CD14-positive monocyte (primary cell): Measurements from ENCODE around the gene PDILT. TPM values are rescaled to one million over a fixed set of nuclear protein-coding genes. Genes with fewer than 3 reads are reported as not detected.
"Not testable (repeated sequence)": the region's sequence is repeated elsewhere in the genome, so short reads cannot be mapped to it uniquely, and the experiment has no call there.

Source experiments
- DNase-seq, 3 donors: peaks; one replicate each; pipeline ENCODE4 v3.0.0-alpha.2; 2011 to 2022
- H2AFZ ChIP-seq: 2 replicates; pipeline ENCODE4 v1.6.0; 2012; ENCODE audit warnings: mild to moderate bottlenecking, low read depth, low read length, inconsistent platforms; ENCODE audit not compliant: insufficient read depth, poor library complexity, severe bottlenecking
- H3K27ac ChIP-seq, 2 donors: 1 replicate in 1 of 2; 2 replicates in 1 of 2; pipeline ENCODE4 v1.5.1; 2012 to 2013; ENCODE audit warnings: low read length in 2 of 2, control low read depth in 1 of 2, inconsistent platforms in 1 of 2, low read depth in 1 of 2, mild to moderate bottlenecking in 1 of 2
- H3K27me3 ChIP-seq, 2 donors: one replicate each; pipeline versions ENCODE4 v1.6.0 to v1.6.1; 2011 to 2013; ENCODE audit warnings: low read length in 2 of 2; ENCODE audit not compliant: control insufficient read depth in 2 of 2, insufficient read depth in 2 of 2
- H3K36me3 ChIP-seq, 2 donors: replicated peaks in 1 of 2; 1 replicate in 1 of 2; 2 replicates in 1 of 2; pipeline versions ENCODE4 v1.5.1 to v1.6.1; 2012 to 2013; ENCODE audit warnings: low read length in 2 of 2, control low read depth in 1 of 2, inconsistent platforms in 1 of 2, mild to moderate bottlenecking in 1 of 2; ENCODE audit not compliant: insufficient read depth in 2 of 2, control insufficient read depth in 1 of 2
- H3K4me1 ChIP-seq, 2 donors: 1 replicate in 1 of 2; 2 replicates in 1 of 2; pipeline versions ENCODE4 v1.5.1 to v1.6.1; 2012 to 2013; ENCODE audit warnings: low read length in 2 of 2, control low read depth in 1 of 2, inconsistent platforms in 1 of 2, mild to moderate bottlenecking in 1 of 2, moderate library complexity in 1 of 2; ENCODE audit not compliant: insufficient read depth in 2 of 2, control insufficient read depth in 1 of 2
- H3K4me2 ChIP-seq: replicated peaks from 2 replicates; pipeline ENCODE3; 2012; ENCODE audit warnings: low read length, moderate library complexity, mild to moderate bottlenecking; ENCODE audit not compliant: poor library complexity, severe bottlenecking; ENCODE audit errors: extremely low read depth
- H3K4me3 ChIP-seq, 3 experiments: fragments of 200-600 bp in 1 of 3; sonication (generic) in 1 of 3; replicated peaks in 1 of 3; 1 replicate in 2 of 3; 2 replicates in 1 of 3; pipeline ENCODE4 v1.5.1; 2011 to 2013; ENCODE audit warnings: low read length in 3 of 3, mild to moderate bottlenecking in 3 of 3, control low read depth in 2 of 3, low read depth in 2 of 3, inconsistent platforms in 1 of 3, moderate library complexity in 1 of 3
- H3K79me2 ChIP-seq: 2 replicates; pipeline ENCODE4 v1.6.0; 2012; ENCODE audit warnings: mild to moderate bottlenecking, control low read depth, inconsistent platforms, low read length, moderate library complexity; ENCODE audit not compliant: insufficient read depth
- H3K9ac ChIP-seq: 2 replicates; pipeline ENCODE4 v1.6.0; 2017; ENCODE audit warnings: low read length, mild to moderate bottlenecking; ENCODE audit not compliant: insufficient read depth, poor library complexity, severe bottlenecking
- H3K9me3 ChIP-seq, 2 donors: replicated peaks in 1 of 2; 1 replicate in 1 of 2; 2 replicates in 1 of 2; pipeline versions ENCODE4 v1.5.1 to v1.6.1; 2012 to 2013; ENCODE audit warnings: low read length in 2 of 2, control low read depth in 1 of 2; ENCODE audit not compliant: control insufficient read depth in 1 of 2, insufficient read depth in 1 of 2
- H4K20me1 ChIP-seq: 2 replicates; pipeline ENCODE4 v1.6.0; 2012; ENCODE audit warnings: mild to moderate bottlenecking, low read length, control low read depth, moderate library complexity; ENCODE audit not compliant: insufficient read depth
- H3K27ac Mint-ChIP-seq, 7 donors: one replicate each; pipeline ENCODE4 v1.8.0; 2020; ENCODE audit warnings: mild to moderate bottlenecking in 7 of 7, mixed read lengths in 7 of 7, moderate library complexity in 6 of 7, inconsistent platforms in 2 of 7
- H3K27me3 Mint-ChIP-seq, 3 donors: one replicate each; pipeline ENCODE4 v1.8.0; 2021 to 2022; ENCODE audit warnings: low read depth in 3 of 3, mild to moderate bottlenecking in 3 of 3, mixed read lengths in 3 of 3, moderate library complexity in 3 of 3, inconsistent platforms in 1 of 3
- H3K36me3 Mint-ChIP-seq, 2 donors: one replicate each; pipeline ENCODE4 v1.8.0; 2020; ENCODE audit warnings: mixed read lengths in 2 of 2, inconsistent platforms in 1 of 2, mild to moderate bottlenecking in 1 of 2
- H3K4me1 Mint-ChIP-seq: one replicate; pipeline ENCODE4 v1.8.0; 2020; ENCODE audit warnings: mild to moderate bottlenecking, mixed read lengths
- H3K4me3 Mint-ChIP-seq, 2 donors: one replicate each; pipeline ENCODE4 v1.8.0; 2020; ENCODE audit warnings: mild to moderate bottlenecking in 2 of 2, mixed read lengths in 2 of 2, moderate library complexity in 1 of 2
- H3K9me3 Mint-ChIP-seq, 7 donors: one replicate each; pipeline ENCODE4 v1.8.0; 2020 to 2022; ENCODE audit warnings: mixed read lengths in 7 of 7, mild to moderate bottlenecking in 6 of 7, moderate library complexity in 6 of 7, inconsistent platforms in 2 of 7
- WGBS: methylation state at CpG from one replicate; pipeline ENCODE4 v1.1.5; 2013; ENCODE audit warnings: missing lambda C conversion rate; ENCODE audit not compliant: insufficient coverage; 5-methylcytosine and 5-hydroxymethylcytosine counted together
- intact Hi-C, 2 donors: fragments of 100-400 bp; cut with micrococcal nuclease; formaldehyde crosslinking; loops; one replicate each; pipeline versions ENCODE4 v1.15.0 to v1.15.1; 2023
- polyA plus RNA-seq, 3 donors: library from polyadenylated mRNA; depleted of rRNA in 1 of 3; unstranded in 2 of 3; stranded (reverse) in 1 of 3; fragments of 300-500 nt in 2 of 3; fragments of >200 nt in 1 of 3; fragmentation: Illumina TruSeq in 2 of 3; gene quantifications; 1 replicate in 2 of 3; 2 replicates in 1 of 3; pipeline ENCODE4 v1.2.3, GENCODE V29; 2012 to 2021
- TF ChIP-seq, protein P1 (sequence below): fragments of 200-600 bp; IDR thresholded peaks from one replicate; pipeline ENCODE4 v1.8.0; 2022; ENCODE audit warnings: antibody characterized with exemption, mild to moderate bottlenecking

PDILT gene
- polyA plus RNA-seq, 3 donors, result not detected

DNA sequence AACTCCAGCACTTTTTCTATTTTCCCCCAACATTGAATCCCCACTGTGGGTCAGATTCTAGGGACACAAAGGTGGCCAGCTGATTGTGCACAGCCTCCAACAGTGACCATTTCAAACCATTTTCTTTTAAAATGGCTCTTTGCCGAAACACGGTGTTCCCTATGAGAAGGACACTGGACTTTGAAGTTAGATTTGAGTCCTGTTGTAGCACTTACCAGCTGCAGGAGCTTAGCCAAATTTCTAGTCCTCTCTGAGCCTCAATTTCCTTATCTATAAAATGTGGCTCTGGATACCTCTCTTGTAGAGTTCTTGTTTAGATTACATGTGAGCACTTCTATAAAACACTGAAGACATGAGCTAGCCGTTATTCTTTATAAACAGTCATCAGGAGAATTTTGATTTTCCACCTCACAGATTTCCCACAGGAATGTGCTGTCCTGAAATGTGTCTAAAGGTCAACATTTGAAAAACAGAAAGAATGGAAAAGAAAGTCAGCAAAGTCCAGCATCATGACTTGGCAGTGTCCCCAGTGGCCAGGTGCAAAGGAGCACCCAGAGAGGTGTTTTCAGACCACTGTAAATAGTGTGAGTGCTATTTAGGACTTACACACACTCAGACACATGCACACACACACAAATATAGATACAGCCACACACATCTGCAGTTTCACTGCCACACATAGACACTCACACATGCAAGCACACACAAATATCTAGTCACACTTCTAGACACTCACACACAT is 42.3 kb upstream of the PDILT start:
- H3K9me3 ChIP-seq, H3K4me3 ChIP-seq, H3K4me1 ChIP-seq, H3K79me2 ChIP-seq, H3K4me1 Mint-ChIP-seq, H2AFZ ChIP-seq, H3K27me3 ChIP-seq, H3K36me3 ChIP-seq, H3K9ac ChIP-seq, H3K9me3 Mint-ChIP-seq, H3K4me3 Mint-ChIP-seq, intact Hi-C loops, H3K27ac ChIP-seq, H3K27ac Mint-ChIP-seq, H3K4me2 ChIP-seq, H3K27me3 Mint-ChIP-seq, DNase-seq, H3K36me3 Mint-ChIP-seq, H4K20me1 ChIP-seq: not testable (repeated sequence)
- WGBS, result no CpG with 5 or more reads among the region's 3 CpGs

DNA sequence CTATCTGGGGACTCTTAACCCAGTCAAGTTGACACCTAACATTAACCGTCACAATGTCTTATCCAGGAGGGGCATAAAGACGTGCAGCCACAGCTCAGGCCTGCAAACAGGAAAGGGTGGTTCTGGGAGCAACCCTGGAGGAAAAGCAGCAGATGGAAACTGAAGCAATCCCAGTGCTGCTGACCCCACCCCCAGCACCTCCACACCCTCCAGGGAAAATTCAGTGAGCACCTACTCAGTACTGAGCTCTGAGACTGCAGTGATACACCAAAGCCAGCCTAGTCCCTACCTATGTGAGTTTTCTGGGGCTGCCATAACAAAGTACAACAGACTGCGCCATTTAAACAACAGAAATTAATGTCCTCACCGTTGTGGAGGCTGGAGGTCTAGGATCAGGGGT is 37.3 kb upstream of the PDILT start:
- H3K4me2 ChIP-seq, H3K27me3 ChIP-seq, H3K27ac Mint-ChIP-seq, H3K27me3 Mint-ChIP-seq, H3K36me3 Mint-ChIP-seq, intact Hi-C loops, H3K4me1 Mint-ChIP-seq, DNase-seq, H3K27ac ChIP-seq, H3K4me3 Mint-ChIP-seq, H3K9ac ChIP-seq, H2AFZ ChIP-seq, H3K79me2 ChIP-seq, H3K4me1 ChIP-seq, H3K9me3 ChIP-seq, H3K9me3 Mint-ChIP-seq, H3K4me3 ChIP-seq, H3K36me3 ChIP-seq, H4K20me1 ChIP-seq: not testable (repeated sequence)
- no CpG with 5 or more reads among the region's 4 CpGs for WGBS

DNA sequence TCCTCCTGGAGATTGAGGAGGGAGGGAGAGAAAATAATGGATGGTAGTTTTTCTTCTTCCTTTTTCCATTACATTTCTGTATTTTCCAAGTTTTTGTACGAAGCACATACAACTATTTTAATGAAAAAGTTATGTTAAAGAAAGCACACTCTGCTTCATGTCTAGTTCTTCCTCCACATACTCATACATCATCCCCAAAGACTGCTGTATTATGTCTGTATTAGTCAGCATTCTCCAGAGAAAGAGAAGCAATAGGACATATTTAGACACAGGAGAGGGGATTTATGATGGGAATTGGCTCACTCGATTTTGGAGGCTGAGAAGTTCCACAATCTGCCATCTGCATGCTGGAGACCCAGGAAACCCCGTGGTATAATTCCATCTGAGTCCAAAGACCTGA is 36.7 kb upstream of the PDILT start:
- H3K27me3 ChIP-seq, result no peaks in the 10 kb centered on the region
- H4K20me1 ChIP-seq, result no peaks in the 10 kb centered on the region
- H3K27me3 Mint-ChIP-seq, result peaks cover 1 to 6% (median 2%) of the 10 kb centered on the region in 3 donors
- no peaks in the 10 kb centered on the region for H3K36me3 Mint-ChIP-seq
- no peaks in the 10 kb centered on the region for H3K79me2 ChIP-seq
- intact Hi-C loops, result no loop called here
- H3K4me1 Mint-ChIP-seq, result no peaks in the 10 kb centered on the region
- 80% methylated on average over 1 of the region's 3 CpGs for WGBS
- H3K36me3 ChIP-seq, result no peaks in the 10 kb centered on the region
- no peak overlapping the region for H3K27ac ChIP-seq
- DNase-seq, result no peak
- H3K4me3 ChIP-seq, result no peak overlapping the region
- no peaks in the 10 kb centered on the region for H3K9me3 Mint-ChIP-seq
- no peak overlapping the region for H3K9ac ChIP-seq
- no peaks in the 10 kb centered on the region for H3K9me3 ChIP-seq
- no peak overlapping the region for H3K4me3 Mint-ChIP-seq
- H3K4me1 ChIP-seq, result no peaks in the 10 kb centered on the region
- H3K4me2 ChIP-seq, result no peak overlapping the region
- TF ChIP-seq, protein P1, sequence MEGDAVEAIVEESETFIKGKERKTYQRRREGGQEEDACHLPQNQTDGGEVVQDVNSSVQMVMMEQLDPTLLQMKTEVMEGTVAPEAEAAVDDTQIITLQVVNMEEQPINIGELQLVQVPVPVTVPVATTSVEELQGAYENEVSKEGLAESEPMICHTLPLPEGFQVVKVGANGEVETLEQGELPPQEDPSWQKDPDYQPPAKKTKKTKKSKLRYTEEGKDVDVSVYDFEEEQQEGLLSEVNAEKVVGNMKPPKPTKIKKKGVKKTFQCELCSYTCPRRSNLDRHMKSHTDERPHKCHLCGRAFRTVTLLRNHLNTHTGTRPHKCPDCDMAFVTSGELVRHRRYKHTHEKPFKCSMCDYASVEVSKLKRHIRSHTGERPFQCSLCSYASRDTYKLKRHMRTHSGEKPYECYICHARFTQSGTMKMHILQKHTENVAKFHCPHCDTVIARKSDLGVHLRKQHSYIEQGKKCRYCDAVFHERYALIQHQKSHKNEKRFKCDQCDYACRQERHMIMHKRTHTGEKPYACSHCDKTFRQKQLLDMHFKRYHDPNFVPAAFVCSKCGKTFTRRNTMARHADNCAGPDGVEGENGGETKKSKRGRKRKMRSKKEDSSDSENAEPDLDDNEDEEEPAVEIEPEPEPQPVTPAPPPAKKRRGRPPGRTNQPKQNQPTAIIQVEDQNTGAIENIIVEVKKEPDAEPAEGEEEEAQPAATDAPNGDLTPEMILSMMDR, result no peak
- no peak overlapping the region for H2AFZ ChIP-seq
- H3K27ac Mint-ChIP-seq, result no peak overlapping the region

DNA sequence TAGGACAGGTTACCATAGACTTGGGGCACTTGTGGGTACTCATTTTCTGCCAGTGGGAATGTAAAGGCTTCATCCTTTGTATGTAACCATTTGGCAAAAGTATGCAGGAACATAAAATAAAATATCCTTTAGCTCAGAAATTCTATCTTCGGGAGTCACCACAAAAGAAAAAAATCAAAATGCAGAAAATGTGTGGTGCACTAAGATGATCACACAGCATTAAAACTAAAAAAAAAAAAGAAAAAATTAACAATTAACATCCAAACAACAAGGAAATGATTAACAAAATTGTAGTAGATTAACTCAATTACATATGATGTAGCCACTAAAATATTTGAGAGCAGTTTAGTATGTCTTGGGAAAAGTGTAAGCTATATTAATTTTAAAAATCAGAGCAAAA is 36.2 kb upstream of the PDILT start:
- DNase-seq, H3K4me1 ChIP-seq, H3K27ac Mint-ChIP-seq, H3K9me3 Mint-ChIP-seq, intact Hi-C loops, H3K9ac ChIP-seq, H3K9me3 ChIP-seq, H2AFZ ChIP-seq, H3K27me3 Mint-ChIP-seq, H3K36me3 Mint-ChIP-seq, H3K4me3 Mint-ChIP-seq, H3K27ac ChIP-seq, H3K36me3 ChIP-seq, H3K27me3 ChIP-seq, H3K4me3 ChIP-seq, H3K79me2 ChIP-seq, H3K4me1 Mint-ChIP-seq, H4K20me1 ChIP-seq, H3K4me2 ChIP-seq: not testable (repeated sequence)
- no CpG with 5 or more reads among the region's 1 CpG for WGBS
